Measurements from ENCODE around the gene WNT5B.
A peak's percentile ranks its signal among the peaks of the same experiment; 100 is the strongest.
"Not testable (repeated sequence)": the region's sequence is repeated elsewhere in the genome, so short reads cannot be mapped to it uniquely, and the experiment has no call there.

WNT5B gene

GRCh38 chr12:1598757-1599156, 30.3 kb upstream of the WNT5B start:
- DNase-seq, result no peak

GRCh38 chr12:1602706-1603105, 26.3 kb upstream of the WNT5B start:
- DNase-seq, result not testable (repeated sequence)

- DNase-seq, result no peak
Observed at GRCh38 chr12:1603269-1603993, 25.6 kb upstream of the WNT5B start.

- DNase-seq, result no peak
Observed at GRCh38 chr12:1604464-1604863, 24.6 kb upstream of the WNT5B start.

- DNase-seq, result peak; percentile 75 to 88 (median 87)
Observed at GRCh38 chr12:1605129-1606020, 23.7 kb upstream of the WNT5B start.

- DNase-seq, result peak; percentile 86 to 93 (median 92)
Observed at GRCh38 chr12:1606021-1606622, 22.9 kb upstream of the WNT5B start.

GRCh38 chr12:1607940-1608712, 20.9 kb upstream of the WNT5B start:
- peak; percentile 23 to 59 (median 45) for DNase-seq

GRCh38 chr12:1608713-1609119, 20.3 kb upstream of the WNT5B start:
- peak; percentile 36 to 82 (median 64) for DNase-seq

- DNase-seq, result no peak
Observed at GRCh38 chr12:1610072-1610643, 18.9 kb upstream of the WNT5B start.

- no peak for DNase-seq
Observed at GRCh38 chr12:1611803-1612572, 17.0 kb upstream of the WNT5B start.

GRCh38 chr12:1613860-1614259, 15.2 kb upstream of the WNT5B start:
- DNase-seq, result no peak

GRCh38 chr12:1614360-1614759, 14.7 kb upstream of the WNT5B start:
- DNase-seq, result no peak

GRCh38 chr12:1616233-1617066, 12.6 kb upstream of the WNT5B start:
- peak; percentile 68 to 85 (median 79) for DNase-seq

- DNase-seq, result peak in 2 of 4 experiments; percentile 43 to 45
Observed at GRCh38 chr12:1618489-1618888, 10.5 kb upstream of the WNT5B start.

GRCh38 chr12:1619159-1619558, 9.9 kb upstream of the WNT5B start:
- DNase-seq, result no peak

- peak; percentile 75 to 90 (median 87) for DNase-seq
Observed at GRCh38 chr12:1619587-1619986, 9.4 kb upstream of the WNT5B start.

GRCh38 chr12:1620092-1620491, 8.9 kb upstream of the WNT5B start:
- DNase-seq, result no peak

- peak; percentile 49 to 74 (median 65) for DNase-seq
Observed at GRCh38 chr12:1622406-1622805, 6.6 kb upstream of the WNT5B start.

- DNase-seq, result peak in 1 of 4 experiments; percentile 24
Observed at GRCh38 chr12:1629338-1630132, 504 bp downstream of the WNT5B start.
